Ishikawa (cell line): ENCODE measurements around the gene GDF2.

Experiments
- CREB1 ChIP-seq: IDR thresholded peaks from 2 replicates; pipeline ENCODE4 v1.6.1; 2012; ENCODE audit warnings: low read depth
- EGR1 ChIP-seq: IDR thresholded peaks from 2 replicates; pipeline ENCODE4 v1.6.1; 2012
- EP300 ChIP-seq: IDR thresholded peaks from 2 replicates; pipeline ENCODE4 v1.6.1; 2012; ENCODE audit warnings: borderline replicate concordance
- RAD21 ChIP-seq: IDR thresholded peaks from 2 replicates; pipeline ENCODE4 v1.6.1; 2012; ENCODE audit warnings: low read depth
- REST ChIP-seq: IDR thresholded peaks from 2 replicates; pipeline ENCODE4 v1.6.1; 2012; ENCODE audit warnings: low read depth, mild to moderate bottlenecking
- TAF1 ChIP-seq: IDR thresholded peaks from 2 replicates; pipeline ENCODE4 v1.6.1; 2012; ENCODE audit warnings: low read depth, mild to moderate bottlenecking
- YY1 ChIP-seq: IDR thresholded peaks from 2 replicates; pipeline ENCODE4 v1.6.1; 2012; ENCODE audit warnings: low read depth
- TF ChIP-seq, protein P1 (sequence below): IDR thresholded peaks from 2 replicates; pipeline ENCODE4 v1.6.1; 2012

GRCh38 chr10:47332946-47333345, 10.7 kb downstream of the GDF2 start:
- no peak for TF ChIP-seq RAD21
- no peak for TF ChIP-seq YY1
- TF ChIP-seq CREB1 = no peak
- no peak for TF ChIP-seq REST
- TF ChIP-seq, protein P1, sequence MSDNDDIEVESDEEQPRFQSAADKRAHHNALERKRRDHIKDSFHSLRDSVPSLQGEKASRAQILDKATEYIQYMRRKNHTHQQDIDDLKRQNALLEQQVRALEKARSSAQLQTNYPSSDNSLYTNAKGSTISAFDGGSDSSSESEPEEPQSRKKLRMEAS = no peak
- no peak for TF ChIP-seq EGR1
- no peak for TF ChIP-seq EP300
- TF ChIP-seq TAF1 = no peak
